Stimulated activated CD8-positive, alpha-beta memory T cell treated with anti-CD3 and anti-CD28 coated beads, Interleukin-4, amount 100 ng/mL, for 1 hour (primary cell): ENCODE results near the gene ZNF783.
A peak's percentile ranks its signal among the peaks of the same experiment; 100 is the strongest.
"Not testable (repeated sequence)": the region's sequence is repeated elsewhere in the genome, so short reads cannot be mapped to it uniquely, and the experiment has no call there.

Experiments
- DNase-seq, 2 donors: peaks; one replicate each; pipeline ENCODE4 v3.0.0-alpha.2; 2020; ENCODE audit warnings: low read depth in 2 of 2, low spot score in 1 of 2

ZNF783 gene

GRCh38 chr7:149261829-149262617 is at the start of gene ZNF783:
TSS of gene ZNF783 (plus strand) at chr7:149262196. CDS start at chr7:149262334, 138 bp downstream.
- DNase-seq: peak; percentile 63 to 68

GRCh38 chr7:149214020-149214720 is 47.8 kb upstream of the ZNF783 start:
- no peak for DNase-seq

GRCh38 chr7:149216402-149216801 is 45.6 kb upstream of the ZNF783 start:
- no peak for DNase-seq

GRCh38 chr7:149217570-149217969 is 44.4 kb upstream of the ZNF783 start:
- DNase-seq: no peak

- no peak for DNase-seq
Measured at GRCh38 chr7:149218469-149219420, 43.3 kb upstream of the ZNF783 start.

GRCh38 chr7:149220534-149220933 is 41.5 kb upstream of the ZNF783 start:
- no peak for DNase-seq

- no peak for DNase-seq
Measured at GRCh38 chr7:149223176-149223575, 38.8 kb upstream of the ZNF783 start.

GRCh38 chr7:149223761-149224160 is 38.2 kb upstream of the ZNF783 start:
- DNase-seq: no peak

GRCh38 chr7:149224352-149224751 is 37.6 kb upstream of the ZNF783 start:
- no peak for DNase-seq

GRCh38 chr7:149225106-149225505 is 36.9 kb upstream of the ZNF783 start:
- no peak for DNase-seq

- no peak for DNase-seq
Measured at GRCh38 chr7:149225656-149226055, 36.3 kb upstream of the ZNF783 start.

GRCh38 chr7:149226366-149226765 is 35.6 kb upstream of the ZNF783 start:
- DNase-seq: not testable (repeated sequence)

- DNase-seq: no peak
Measured at GRCh38 chr7:149226840-149227494, 35.0 kb upstream of the ZNF783 start.

GRCh38 chr7:149228831-149229471 is 33.0 kb upstream of the ZNF783 start:
- no peak for DNase-seq

- DNase-seq: no peak
Measured at GRCh38 chr7:149229526-149229925, 32.5 kb upstream of the ZNF783 start.

GRCh38 chr7:149232362-149232761 is 29.6 kb upstream of the ZNF783 start:
- DNase-seq: no peak

- DNase-seq: not testable (repeated sequence)
Measured at GRCh38 chr7:149233655-149234204, 28.3 kb upstream of the ZNF783 start.

GRCh38 chr7:149237502-149237901 is 24.5 kb upstream of the ZNF783 start:
- DNase-seq: no peak

- no peak for DNase-seq
Measured at GRCh38 chr7:149238051-149238450, 23.9 kb upstream of the ZNF783 start.
